CD4-positive, alpha-beta T cell treated with Interleukin-15 for 1 hour (primary cell): Measurements from ENCODE around the gene TLK2.

Experiments
- DNase-seq: peaks from one replicate; pipeline ENCODE4 v3.0.0-alpha.2; 2020

Gene TLK2

DNA sequence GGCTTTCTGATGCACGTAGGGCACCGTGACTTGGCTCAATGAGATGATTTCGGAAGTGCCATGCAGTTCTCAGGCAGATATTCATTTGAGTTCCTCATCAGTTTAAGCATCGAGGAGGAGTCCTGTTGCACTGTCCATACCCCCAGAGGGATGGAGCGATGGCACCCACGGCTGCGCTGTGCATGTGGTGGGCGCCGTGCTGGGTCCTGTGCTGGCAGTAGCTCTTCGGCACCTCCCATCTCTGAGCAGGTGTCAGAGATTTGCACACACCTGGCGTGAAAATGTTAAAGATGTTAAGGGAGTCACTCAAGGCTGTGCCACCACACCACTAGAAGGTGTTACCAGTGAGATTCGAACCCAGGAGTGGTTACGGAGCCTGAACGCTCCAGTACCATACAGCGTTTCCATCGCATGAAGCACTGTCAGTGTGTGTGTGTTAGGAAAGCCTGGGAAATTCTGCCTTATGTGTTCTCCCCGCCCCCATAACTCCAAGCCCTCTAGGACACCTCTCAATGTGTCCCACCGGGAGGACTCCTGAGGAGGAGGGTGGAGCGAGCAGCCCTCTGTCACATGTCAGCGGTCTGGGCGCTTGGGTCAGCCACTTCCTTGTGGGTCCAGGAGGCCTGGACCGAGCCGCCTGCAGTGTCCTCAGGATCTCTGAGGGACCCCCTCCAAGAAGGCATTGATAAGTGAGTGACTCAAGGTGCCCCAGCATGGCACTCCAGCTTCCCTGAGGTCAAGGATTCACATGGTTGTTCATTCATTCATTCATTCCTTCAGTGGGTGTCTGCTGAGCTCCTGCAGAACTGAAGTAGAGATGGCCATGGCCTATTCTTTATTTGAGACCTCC lies 152.7 kb downstream of the TLK2 start:
- DNase-seq, result no peak

DNA sequence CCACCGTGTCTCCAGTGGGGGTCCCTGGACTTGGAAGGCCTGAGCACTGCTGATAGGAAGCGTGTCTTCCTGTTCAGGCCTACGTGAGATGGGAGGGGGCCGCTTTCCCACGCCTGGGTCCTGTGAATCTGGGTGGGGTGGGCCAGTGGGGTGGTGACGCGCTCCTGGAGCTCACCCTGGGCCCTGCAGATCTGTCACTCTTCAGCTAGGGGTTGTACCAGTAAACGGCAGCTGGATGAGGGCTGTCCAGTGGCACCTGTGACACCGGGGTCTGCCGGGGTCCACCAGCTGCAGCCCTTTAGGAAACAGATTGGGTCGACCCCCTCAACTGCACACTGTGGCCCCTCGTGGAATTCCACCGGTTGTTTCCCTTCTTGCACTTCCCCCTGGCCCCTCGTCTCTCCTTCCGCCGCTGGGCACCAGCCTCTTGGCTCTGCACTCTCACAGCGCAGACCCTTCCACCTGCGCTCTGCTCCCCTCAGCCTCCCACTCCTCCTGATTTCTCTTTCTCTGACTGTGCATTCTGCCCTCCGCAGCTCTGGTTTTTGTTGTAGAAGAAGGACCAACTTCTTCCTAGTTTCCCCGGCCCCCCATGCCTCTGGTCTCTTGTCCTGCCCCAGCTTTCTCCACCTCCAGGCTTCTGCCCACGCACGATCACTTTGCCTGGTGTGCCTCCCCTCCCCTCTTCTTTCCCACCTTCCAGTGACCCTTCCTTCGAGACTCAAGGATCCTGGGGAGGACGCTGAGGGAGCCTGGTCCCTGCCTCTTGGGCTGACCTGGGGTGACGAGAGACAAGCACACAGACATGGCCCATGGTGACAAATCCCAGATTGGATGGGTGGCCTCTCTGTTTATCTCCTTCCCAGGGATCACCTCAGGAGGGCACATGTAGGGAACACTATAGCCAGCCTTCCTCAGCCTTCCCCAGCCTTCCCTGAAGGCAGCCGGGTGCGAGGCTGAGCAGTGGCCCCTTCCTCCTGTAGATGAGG lies 153.6 kb downstream of the TLK2 start:
- DNase-seq, result no peak

DNA sequence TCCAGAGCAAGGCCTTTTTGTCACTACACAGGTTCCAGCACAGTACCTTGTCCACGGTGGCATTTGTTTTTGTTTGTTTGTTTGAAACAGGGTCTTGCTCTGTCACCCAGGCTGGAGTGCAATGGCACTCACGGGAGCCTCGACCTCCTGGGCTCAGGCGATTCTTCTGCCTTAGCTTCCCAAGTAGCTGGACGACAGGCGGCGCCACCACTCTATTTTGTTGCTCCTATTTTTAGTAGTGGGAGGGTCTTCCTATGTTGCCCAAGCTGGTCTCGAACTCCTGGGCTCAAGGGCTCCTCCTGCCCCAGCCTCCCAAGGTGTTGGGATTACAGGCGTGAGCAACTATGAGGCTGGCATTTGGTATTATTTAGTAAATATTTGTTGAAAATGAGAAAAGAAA lies 159.2 kb downstream of the TLK2 start:
- no peak for DNase-seq

DNA sequence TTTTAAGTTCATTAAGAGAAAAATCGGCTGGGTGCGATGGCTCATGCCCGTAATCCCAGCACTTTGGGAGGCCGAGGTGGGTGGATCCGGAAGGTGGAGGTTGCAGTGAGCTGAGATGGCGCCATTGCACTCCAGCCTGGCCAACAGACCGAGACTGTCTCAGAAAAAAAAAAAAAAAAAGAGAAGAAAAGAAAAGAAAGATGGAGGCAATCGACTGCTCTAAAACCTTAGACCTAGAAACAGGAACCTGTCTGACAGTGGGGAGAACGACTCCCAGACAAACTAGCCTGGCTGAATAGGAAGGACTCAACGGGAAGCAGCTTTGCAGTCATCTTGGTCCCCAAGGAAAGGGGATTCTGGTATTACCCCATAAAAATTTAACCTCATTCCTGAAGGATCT lies 162.5 kb downstream of the TLK2 start:
- DNase-seq, result no peak

DNA sequence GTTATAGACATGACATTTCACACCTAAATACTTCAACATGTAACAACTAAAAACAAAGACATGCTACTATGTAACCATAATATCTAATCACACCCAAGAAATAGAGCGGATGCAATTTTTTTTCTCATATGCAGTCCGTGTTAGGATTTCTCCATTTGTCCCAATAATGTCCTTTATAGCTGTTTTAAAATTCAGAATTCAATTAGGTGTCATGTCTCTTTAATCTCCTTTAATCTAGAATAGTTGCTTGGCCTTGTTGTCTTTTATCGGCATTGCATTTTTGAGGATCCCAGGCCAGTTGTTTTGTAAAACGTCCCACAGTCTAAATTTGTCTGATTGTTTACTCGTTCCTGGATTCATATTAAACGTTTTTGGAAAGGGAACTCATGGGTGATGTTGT lies 163.3 kb downstream of the TLK2 start:
- DNase-seq, result no peak

DNA sequence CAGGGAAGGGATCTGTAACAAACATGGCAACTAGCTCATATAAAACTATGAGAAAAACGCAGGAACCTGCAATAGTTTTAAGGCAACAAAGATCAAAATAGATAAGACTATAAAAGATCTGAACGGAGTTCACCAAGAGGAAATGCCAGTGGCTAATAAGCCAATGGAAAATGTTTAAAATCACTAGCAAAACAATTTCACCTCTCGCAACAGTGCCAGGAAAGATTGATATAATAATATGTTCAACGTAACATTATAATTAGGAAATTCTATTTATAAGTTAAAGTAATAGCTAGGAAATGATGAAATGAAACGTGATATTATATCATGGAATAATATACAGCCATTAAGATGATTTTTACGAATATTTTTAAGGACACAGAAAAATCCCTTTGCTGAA lies 164.9 kb downstream of the TLK2 start:
- DNase-seq, result no peak

DNA sequence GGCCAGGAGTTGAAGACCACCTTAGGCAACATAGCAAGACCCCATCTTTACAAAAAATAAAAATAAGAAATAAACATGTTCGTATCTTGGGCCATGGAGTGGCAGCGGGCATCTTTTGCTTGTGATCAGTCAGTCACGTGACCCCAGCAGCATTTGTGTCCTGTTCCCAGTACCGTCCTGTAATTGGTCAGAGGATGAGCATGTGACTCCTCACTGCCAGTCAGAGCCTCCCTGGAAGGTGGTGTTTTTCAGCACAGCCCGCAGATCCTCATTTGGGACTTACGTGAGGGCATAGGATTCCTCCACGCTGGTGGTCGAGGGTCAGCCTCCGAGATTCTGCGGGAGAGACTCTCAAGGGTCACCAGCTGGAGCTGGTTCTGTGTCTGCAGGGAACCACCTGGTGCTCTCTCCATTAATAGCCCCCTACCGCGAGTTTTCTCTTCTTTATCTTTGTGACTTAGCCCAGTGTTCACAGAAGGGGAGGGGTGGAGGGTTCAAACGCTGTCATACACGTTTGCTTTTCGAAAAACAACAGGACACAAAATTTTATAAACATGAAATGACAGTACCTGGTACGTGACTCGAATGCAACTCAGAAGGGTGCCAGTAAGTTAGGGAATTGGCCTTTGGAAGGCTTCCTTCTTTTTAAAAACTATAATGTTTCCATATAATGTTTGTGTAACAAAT lies 166.0 kb downstream of the TLK2 start:
- DNase-seq, result no peak

DNA sequence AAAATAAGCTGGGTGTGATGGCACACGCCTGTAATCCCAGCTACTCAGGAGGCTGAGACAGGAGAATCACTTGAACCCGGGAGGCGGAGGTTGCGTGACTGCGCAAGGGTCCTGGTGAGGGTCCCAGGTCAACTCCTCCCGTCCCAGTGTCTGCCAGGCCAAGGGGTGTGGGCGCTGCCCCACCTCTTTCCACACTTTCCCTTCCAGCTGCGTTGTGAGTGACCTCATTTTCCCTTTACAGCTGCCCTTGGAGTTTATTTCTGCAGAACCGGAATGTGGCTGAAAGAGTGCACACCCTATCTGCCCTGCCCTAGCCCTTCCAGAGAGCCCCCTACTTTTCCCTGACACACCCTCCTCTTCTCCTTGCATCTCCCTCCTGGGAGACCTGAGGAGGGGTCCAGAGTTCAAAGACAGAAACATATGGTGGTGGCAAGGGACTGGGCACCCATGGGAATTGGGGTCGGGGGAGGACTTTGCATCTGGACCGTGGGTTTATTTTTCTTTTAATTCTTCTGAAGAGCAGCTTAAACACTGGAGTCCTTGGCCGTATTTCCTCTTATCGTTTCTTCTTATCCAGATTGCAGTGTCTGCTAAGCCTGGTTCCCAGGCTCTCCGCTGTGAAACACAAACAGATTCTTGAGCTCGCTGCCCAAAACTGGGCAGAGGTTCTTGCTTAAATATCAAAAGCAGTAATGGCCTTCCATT lies 169.8 kb downstream of the TLK2 start:
- DNase-seq, result no peak

DNA sequence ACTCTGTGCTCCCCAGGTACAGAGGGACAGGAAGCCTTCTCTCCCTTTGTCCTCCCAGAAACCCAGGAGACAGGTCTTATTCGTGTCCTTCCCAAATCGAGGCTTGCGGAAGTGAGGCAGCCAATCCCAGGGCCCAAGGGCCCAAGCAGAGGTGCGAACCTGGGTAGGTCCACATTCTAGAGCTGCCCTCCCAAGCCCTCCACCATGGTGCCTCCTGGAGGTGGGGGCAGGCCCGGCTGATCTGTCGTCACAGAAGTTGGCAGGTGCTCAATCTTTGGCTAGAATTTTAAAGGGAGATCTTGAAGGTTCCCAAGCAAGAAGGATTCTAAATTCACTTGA lies 170.3 kb downstream of the TLK2 start:
- no peak for DNase-seq

DNA sequence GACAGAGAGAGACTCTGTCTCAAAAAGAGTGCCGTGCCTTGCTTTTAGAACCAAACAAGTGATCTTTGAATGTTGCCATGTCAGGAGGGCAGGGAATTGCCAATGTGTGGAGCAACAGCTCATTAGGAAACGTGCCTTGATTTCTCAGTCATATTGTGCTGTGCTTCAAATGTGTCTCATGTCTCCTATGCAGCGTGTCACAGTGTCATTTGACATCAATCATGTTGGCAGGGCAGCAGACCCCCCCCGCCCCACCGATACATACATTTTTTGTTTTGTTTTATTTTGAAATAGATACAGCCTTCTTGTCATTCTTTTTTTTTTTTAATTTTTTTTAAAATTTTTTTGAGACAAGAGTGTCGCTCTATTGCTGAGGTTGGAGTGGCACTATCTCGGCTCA lies 170.9 kb downstream of the TLK2 start:
- DNase-seq, result no peak

DNA sequence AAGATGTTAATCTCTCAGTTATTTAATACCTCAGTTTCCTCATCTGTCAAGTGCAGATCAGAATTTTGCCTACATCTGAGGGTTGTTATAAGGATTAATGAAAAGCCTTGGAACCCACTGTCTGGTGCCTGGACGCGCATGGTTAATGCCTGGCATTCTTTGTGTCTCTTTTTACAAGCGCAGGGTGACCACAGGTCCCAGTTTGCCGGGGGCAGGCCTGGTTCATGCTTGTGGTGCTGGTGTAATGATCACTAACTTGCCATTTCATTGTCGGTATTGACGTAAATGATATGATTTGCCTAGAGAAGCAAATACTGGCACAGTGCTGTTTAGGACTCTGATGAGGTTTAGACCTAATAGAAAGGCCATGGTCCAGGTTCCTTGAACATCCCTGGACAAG lies 172.0 kb downstream of the TLK2 start:
- no peak for DNase-seq

DNA sequence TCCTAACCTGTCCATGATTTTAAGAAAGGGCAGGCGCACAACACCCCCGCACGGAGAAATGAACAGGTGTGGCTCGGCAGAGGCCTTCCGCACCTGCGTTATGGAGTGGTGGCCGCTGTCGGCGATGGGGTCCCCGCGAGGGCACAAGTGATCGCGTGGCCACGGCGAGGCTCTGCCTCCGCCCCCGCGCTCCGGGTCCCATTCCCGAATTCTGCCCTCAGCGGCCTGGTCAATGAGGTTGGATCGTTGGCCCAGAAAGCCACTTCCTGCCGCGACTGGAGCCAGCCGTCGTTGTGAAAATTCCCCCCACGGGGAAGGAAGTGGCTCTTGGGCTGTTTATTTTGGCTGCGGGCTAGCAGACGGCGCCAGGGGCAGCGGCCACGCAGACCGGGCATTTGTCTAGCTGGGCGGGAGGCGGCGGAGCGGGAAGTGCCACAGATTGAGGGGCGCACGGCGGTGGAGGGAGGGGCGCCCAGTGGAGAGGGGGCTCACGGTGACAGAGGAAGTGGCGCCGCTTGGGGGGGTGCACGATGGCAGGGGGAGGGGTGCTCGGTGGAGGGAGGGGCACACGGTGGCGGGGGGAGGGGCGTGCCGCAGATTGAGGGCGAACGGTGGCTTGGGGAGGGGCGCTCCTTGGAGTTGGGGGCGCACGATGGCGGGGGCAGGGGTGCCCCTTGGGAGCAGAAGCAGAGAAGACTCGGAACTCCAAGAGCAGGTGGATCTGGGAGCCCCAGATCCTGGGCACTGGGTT lies 173.8 kb downstream of the TLK2 start:
- DNase-seq, result peak; percentile 48

DNA sequence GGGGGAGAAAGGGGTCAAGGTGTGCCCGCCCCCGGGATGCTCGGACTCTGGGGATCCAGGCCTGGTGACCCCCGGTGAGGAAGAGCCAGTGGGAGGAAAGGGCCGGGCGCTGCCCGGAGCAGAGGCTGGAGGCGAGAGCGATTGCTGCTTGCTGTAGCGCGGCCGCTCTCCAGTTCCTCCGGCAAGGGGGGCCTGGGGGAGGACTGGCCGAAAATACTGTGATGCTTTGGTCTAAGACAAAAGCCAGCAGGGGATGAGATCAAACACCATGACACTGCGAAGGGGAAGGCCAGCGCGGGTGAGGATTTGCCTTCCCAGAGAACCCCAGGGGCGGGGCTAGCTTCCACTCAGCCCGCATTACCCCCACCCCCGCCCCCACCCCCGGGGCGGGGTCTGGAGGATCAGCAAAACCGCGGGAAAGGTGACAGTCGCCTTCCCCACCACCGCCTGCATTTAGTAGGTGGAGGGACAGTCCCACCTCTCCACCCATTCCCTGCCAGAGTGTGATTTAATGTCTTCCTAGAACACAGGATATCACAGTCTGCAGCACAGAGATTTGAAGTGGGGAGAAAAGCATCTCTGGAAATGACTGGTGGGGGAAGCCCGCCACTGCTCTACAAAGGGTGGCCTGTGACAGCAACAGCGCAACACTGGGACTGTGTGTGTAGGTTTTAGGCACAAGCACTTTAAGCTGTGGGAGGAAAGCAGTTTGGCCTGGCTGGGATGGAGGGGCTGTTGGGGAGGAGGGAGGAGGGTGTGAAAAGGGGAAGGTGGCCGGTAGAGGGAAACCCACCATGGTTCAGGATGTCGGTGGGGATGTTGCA lies 174.6 kb downstream of the TLK2 start:
- peak; percentile 63 for DNase-seq

DNA sequence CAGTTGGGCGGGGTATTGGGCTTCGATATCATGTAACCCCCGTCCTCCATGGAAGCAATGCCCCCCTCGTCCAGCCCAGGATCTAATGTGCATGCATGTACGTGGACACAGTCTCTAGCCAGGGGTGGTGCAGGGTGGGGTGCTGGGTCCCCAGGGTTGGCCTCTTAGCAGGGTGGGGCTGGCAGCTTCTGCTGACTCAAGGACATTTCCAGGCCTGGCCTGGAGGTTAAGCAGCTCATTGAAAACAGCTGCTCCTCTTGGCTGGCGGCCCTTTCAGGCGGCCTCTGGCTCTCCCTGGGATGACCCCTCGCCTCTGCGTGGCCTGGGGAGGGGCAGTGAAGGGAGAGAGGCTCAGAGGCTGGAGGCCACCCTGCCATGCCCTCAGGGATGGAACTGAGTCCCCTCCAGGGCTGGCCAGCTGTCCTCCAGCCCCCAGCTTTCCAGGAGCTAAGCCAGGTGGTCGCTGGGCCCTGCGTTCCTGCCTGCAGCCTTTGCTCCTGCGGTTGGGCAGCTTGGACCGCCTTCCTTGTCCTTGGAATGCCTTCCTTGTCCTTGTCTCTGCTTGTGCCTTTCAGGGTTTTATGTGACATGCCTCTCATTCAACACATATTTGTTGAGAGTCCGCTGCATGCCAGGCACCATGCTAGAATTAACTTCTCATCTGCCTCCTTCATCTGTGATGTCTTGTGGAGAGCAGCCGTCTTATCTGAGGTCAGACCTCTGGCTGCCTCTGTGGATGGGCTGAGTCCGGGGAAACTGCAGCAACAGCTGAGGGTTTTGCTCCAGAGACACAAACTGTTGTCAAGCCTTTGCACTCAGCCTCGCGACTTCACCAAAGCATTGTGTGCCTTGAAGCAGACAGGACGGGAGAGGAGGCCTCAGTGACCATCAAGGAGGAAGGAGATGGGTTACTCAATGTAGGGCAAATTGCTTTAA lies 175.5 kb downstream of the TLK2 start:
- no peak for DNase-seq

DNA sequence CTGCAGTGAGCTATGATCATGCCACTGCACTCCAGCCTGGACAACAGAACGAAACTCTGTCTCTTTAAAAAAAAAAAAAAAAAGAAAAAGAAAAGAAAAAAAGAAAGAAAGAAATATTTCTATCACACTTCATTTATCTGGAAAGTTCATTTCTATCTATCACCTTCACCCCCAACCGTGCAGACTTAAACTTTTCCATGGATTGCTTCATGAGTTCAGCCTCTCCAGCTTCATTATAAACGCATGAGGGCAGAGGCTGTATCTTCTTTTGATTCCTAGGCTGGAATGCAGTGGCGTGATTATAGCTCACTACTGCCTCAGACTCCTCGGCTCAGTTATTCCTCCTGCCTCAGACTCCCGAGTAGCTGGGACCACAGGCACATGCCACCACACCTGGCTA lies 177.0 kb downstream of the TLK2 start:
- DNase-seq, result no peak

DNA sequence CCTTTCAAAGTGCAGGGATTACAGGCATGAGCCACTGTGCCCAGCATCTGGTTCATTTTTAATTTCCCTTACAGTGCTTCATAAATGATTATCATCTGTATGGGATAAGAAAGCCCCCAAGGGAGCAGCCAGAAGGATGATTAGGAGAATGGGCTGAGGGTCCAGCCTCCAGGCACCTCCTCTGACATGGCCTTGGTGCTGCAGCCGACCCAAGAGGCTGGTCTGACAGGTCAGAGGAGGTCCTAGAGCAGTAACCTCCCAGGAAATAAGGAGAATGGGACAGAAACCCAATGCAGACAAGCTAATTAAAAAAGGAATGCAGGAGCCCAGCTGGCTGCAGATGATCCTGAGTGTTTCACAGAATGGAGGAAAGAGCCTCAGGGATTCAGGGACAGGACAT lies 177.8 kb downstream of the TLK2 start:
- DNase-seq, result no peak

DNA sequence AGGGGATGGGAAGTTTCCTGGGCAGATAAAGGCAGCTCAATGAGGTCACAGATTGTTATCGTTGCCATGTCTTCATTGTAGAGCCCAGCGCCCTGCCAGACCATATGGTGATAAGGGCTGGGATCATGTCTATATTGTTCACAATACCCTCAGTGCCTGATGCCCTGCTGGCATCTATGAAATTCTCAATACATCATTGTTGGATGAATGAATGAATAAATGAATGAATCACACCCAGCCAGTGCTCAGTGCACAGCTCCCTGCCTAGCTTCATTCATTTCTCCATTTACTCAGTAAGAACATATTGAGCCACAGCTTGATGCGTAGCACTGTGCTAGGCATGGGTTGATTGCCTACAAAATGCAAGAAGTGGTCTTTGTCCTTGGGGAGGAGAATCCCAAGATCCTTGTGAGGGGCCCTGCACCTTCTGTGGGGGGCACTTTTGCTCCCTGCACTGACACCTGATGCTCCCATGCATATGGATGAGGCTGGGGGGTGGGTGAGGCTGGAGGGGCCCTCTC lies 178.6 kb downstream of the TLK2 start:
- no peak for DNase-seq

DNA sequence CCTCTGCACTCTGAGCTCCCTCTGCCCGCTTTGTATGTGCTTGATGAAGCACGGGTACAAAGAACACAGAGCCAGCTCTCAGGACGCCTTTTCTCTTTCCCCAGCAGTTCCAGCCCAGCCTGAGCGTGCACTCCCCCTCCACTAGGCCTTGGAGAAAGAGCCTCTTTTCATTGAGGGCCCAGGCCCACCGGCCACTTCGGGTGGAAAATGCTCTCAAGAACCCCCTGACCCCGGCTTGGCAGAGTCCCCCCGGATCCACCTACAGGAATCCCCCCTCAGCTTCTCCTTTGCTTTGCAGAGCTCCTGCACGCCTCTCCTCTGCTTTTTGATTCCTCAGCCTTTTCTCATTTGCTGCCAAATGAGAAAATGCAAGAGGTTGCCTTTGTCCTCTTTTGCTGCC lies 179.1 kb downstream of the TLK2 start:
- no peak for DNase-seq

DNA sequence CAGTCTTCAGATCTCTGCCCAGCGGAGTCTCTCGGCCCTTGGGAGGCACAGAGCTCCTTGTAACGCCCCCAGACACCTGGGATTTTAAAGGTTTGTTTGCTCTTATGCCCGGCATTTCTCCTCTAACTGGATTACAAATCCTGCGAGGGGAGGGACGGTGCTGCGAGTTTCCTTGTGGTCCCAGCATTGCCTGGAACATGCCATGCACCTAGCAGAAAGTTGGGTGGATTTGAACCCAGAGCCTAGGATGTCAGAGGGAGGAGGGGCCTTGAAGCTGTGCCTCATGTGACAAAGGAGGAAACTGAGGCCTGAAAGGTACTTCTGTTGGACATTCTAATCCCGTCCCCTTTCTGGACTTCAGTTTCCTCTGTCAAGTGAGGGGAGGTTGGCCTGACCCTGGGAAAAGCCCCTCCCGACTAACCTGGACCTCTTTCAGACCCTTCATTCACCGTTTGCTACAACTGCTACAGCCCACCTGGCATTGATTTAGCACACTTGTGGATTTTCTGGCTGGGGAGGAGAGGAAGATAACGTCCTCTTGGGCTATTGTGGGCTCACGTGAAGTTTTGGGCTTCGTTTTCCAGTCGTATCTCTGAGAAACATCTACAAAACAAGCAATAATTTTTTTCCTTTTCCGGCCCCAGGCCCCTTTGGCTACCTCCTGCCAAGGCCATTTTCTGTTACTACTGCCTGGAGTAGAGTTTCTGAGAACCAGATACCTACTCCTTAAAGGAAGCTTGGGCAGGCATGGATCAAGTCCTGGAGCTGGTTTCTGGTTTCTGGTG lies 179.7 kb downstream of the TLK2 start:
- DNase-seq, result no peak
